WTC11 (cell line): ENCODE results near the gene MTFMT. TPM values are rescaled to one million over a fixed set of nuclear protein-coding genes. Genes with fewer than 3 reads are reported as not detected.

Source experiments
- ATAC-seq: fragments of 200-7000 bp; cut with Tn5 transposase; 2 replicates; pipeline ENCODE4 v1.10.0; 2021; ENCODE audit warnings: mild to moderate bottlenecking, moderate library complexity
- CTCF ChIA-PET: fragments of 300-600 bp; sonication (Branson Sonifier 250); formaldehyde crosslinking; loops from one replicate; lab custom pipeline; 2021; ENCODE audit warnings: antibody characterized with exemption; lab: Charles Lee
- POLR2A ChIA-PET: fragments of 350-600 bp; sonication (Branson Sonifier 250); formaldehyde crosslinking; loops from one replicate; lab custom pipeline; 2021; ENCODE audit warnings: antibody characterized with exemption; lab: Charles Lee
- DNase-seq: peaks from one replicate; pipeline ENCODE4 v3.0.0; 2021; ENCODE audit warnings: low spot score
- H3K27ac Mint-ChIP-seq: 2 replicates; pipeline ENCODE4 v1.8.0; 2021; ENCODE audit warnings: mixed read lengths
- H3K27me3 Mint-ChIP-seq: 2 replicates; pipeline ENCODE4 v1.8.0; 2021; ENCODE audit warnings: low read depth, mild to moderate bottlenecking, moderate library complexity, mixed read lengths
- H3K36me3 Mint-ChIP-seq: 2 replicates; pipeline ENCODE4 v1.8.0; 2021; ENCODE audit warnings: mixed read lengths
- H3K4me1 Mint-ChIP-seq: 2 replicates; pipeline ENCODE4 v1.8.0; 2022; ENCODE audit warnings: mixed read lengths
- H3K4me3 Mint-ChIP-seq: 2 replicates; pipeline ENCODE4 v1.8.0; 2021; ENCODE audit warnings: mild to moderate bottlenecking, moderate library complexity, mixed read lengths
- H3K9me3 Mint-ChIP-seq: 2 replicates; pipeline ENCODE4 v1.8.0; 2021; ENCODE audit warnings: mixed read lengths
- ARID4B ChIP-seq: sonication (generic); formaldehyde crosslinking; IDR thresholded peaks from 2 replicates; pipeline ENCODE4 v1.8.0; 2023; ENCODE audit warnings: missing genetic modification reagents, mild to moderate bottlenecking, borderline replicate concordance
- ATF1 ChIP-seq: sonication (generic); formaldehyde crosslinking; IDR thresholded peaks from 2 replicates; pipeline ENCODE4 v1.8.1; 2023; ENCODE audit warnings: mild to moderate bottlenecking, moderate library complexity, missing genetic modification reagents
- ATF6 ChIP-seq: sonication (generic); formaldehyde crosslinking; IDR thresholded peaks from 2 replicates; pipeline ENCODE4 v1.8.1; 2023; ENCODE audit warnings: mild to moderate bottlenecking, missing genetic modification reagents
- CBFB ChIP-seq: sonication (generic); formaldehyde crosslinking; IDR thresholded peaks from 2 replicates; pipeline ENCODE4 v1.8.1; 2022; ENCODE audit warnings: mild to moderate bottlenecking, low read depth, missing genetic modification reagents
- CTCF ChIP-seq: fragments of 200-600 bp; IDR thresholded peaks from 2 replicates; pipeline ENCODE4 v1.8.0; 2022; ENCODE audit warnings: antibody characterized with exemption
- E2F1 ChIP-seq: sonication (generic); formaldehyde crosslinking; IDR thresholded peaks from 2 replicates; pipeline ENCODE4 v1.8.0; 2022; ENCODE audit warnings: mild to moderate bottlenecking, missing genetic modification reagents
- ELF4 ChIP-seq: sonication (generic); formaldehyde crosslinking; IDR thresholded peaks from 2 replicates; pipeline ENCODE4 v1.8.1; 2022; ENCODE audit warnings: low read depth, mild to moderate bottlenecking, moderate library complexity, missing genetic modification reagents
- GTF2I ChIP-seq: fragments of 250-450 bp; sonication (Bioruptor Pico); conservative IDR thresholded peaks from 2 replicates; pipeline ENCODE4 v1.4.0; 2021; ENCODE audit warnings: mild to moderate bottlenecking
- HMGA2 ChIP-seq: fragments of 250-450 bp; sonication (Bioruptor Pico); IDR thresholded peaks from 2 replicates; pipeline ENCODE4 v1.4.0; 2021; ENCODE audit warnings: mild to moderate bottlenecking, moderate library complexity
- KAT7 ChIP-seq: sonication (generic); formaldehyde crosslinking; IDR thresholded peaks from 2 replicates; pipeline ENCODE4 v1.8.1; 2023; ENCODE audit warnings: missing genetic modification reagents, mild to moderate bottlenecking, borderline replicate concordance
- PRDM15 ChIP-seq: sonication (generic); formaldehyde crosslinking; IDR thresholded peaks from 2 replicates; pipeline ENCODE4 v1.8.0; 2022; ENCODE audit warnings: missing genetic modification reagents
- ZNF317 ChIP-seq: sonication (generic); formaldehyde crosslinking; IDR thresholded peaks from 2 replicates; pipeline ENCODE4 v1.8.1; 2023; ENCODE audit warnings: low read depth, mild to moderate bottlenecking, moderate library complexity, missing genetic modification reagents, borderline replicate concordance
- ZNF396 ChIP-seq: fragments of 250-450 bp; sonication (Bioruptor Pico); IDR thresholded peaks from 2 replicates; pipeline ENCODE4 v1.8.0; 2021; ENCODE audit warnings: mild to moderate bottlenecking, moderate library complexity, borderline replicate concordance
- ZNF423 ChIP-seq: fragments of 250-450 bp; sonication (Bioruptor Pico); IDR thresholded peaks from 2 replicates; pipeline ENCODE4 v2.1.2; 2022; ENCODE audit warnings: mild to moderate bottlenecking, moderate library complexity
- ZNF512 ChIP-seq: sonication (generic); formaldehyde crosslinking; IDR thresholded peaks from 2 replicates; pipeline ENCODE4 v1.8.1; 2022; ENCODE audit warnings: missing genetic modification reagents, borderline replicate concordance
- total RNA-seq: library from RNA; stranded (reverse); gene quantifications from 3 replicates; pipeline ENCODE4 v1.2.3, GENCODE V29; 2021

Gene MTFMT
- total RNA-seq, 1 experiment from 2014 or later: 26.7 TPM

- H3K4me1 Mint-ChIP-seq: peaks cover 37% of the 10 kb centered on the region
- no peak for DNase-seq
Measured at GRCh38 chr15:65069779-65070546, 40.5 kb upstream of the MTFMT start.

GRCh38 chr15:65069179-65069578 is 39.7 kb upstream of the MTFMT start:
- no peak overlapping the region for H3K4me3 Mint-ChIP-seq
- POLR2A ChIA-PET: no interaction called here
- CTCF ChIA-PET: interaction anchor here (5.3 to 20.3 kb wide), 3 partner anchors 9 to 32 kb away, joined by 71 to 292 read pairs (median 98); partner anchors contain the start of gene KBTBD13
- peaks cover 4% of the 10 kb centered on the region; the same call in 1 of the 2 replicates for H3K36me3 Mint-ChIP-seq
- peaks cover 38% of the 10 kb centered on the region for H3K4me1 Mint-ChIP-seq
- no peak for ATAC-seq
- no peak for DNase-seq
- peaks cover 11% of the 10 kb centered on the region for H3K9me3 Mint-ChIP-seq
- TF ChIP-seq ELF4 (CRISPR knock-in tag) (no peak), ZNF396 (no peak), GTF2I (no peak), ATF6 (CRISPR knock-in tag) (no peak), PRDM15 (no peak), ATF1 (CRISPR knock-in tag) (no peak), ZNF512 (CRISPR knock-in tag) (no peak), CBFB (no peak), HMGA2 (CRISPR knock-in tag) (no peak)
- H3K27ac Mint-ChIP-seq: no peak overlapping the region
- H3K27me3 Mint-ChIP-seq: peaks cover 21% of the 10 kb centered on the region

More at GRCh38 chr15:65069779-65070546, 40.5 kb upstream of the MTFMT start:
- Mint-ChIP-seq H3K27me3 (peaks cover 21% of the 10 kb centered on the region), H3K36me3 (peaks cover 4% of the 10 kb centered on the region; the same call in 1 of the 2 replicates), H3K4me3 (no peak overlapping the region), H3K9me3 (peaks cover 11% of the 10 kb centered on the region)
- CTCF ChIA-PET: interaction anchor here (5.3 to 20.3 kb wide), 3 partner anchors 8 to 32 kb away, joined by 71 to 292 read pairs (median 98); partner anchors contain the start of gene KBTBD13
- POLR2A ChIA-PET: interaction anchor here (0.5 kb wide), 1 partner anchor 58 kb away, joined by 4 read pairs; no protein-coding TSS in a partner anchor
- ATAC-seq: no peak
- TF ChIP-seq E2F1 (CRISPR knock-in tag): no peak
- no peak for TF ChIP-seq KAT7 (CRISPR knock-in tag)
- TF ChIP-seq, all 79 proteins: peak for 0
- H3K27ac Mint-ChIP-seq: no peak overlapping the region

- Mint-ChIP-seq H3K36me3 (0 out of 2 replicates have a peak, but pooled peaks cover 2% of the 10 kb centered on the region), H3K9me3 (peaks cover 7% of the 10 kb centered on the region), H3K4me1 (peaks cover 38% of the 10 kb centered on the region), H3K4me3 (peak overlapping the region; percentile 73), H3K27ac (no peak overlapping the region), H3K27me3 (peaks cover 21% of the 10 kb centered on the region)
- POLR2A ChIA-PET: interaction anchor here (0.6 to 2.7 kb wide), 4 partner anchors 9 to 34 kb away, joined by 5 to 12 read pairs (median 10); no protein-coding TSS in a partner anchor
- no peak for ATAC-seq
- no peak for DNase-seq
- CTCF ChIA-PET: interaction anchor here (0.8 to 20.3 kb wide), 6 partner anchors 9 to 34 kb away, joined by 3 to 292 read pairs (median 61); partner anchors contain the start of gene KBTBD13
- TF ChIP-seq ZNF423 (CRISPR knock-in tag) (no peak), KAT7 (CRISPR knock-in tag) (no peak), CTCF (no peak), ZNF317 (CRISPR knock-in tag) (no peak), ARID4B (CRISPR knock-in tag) (no peak)
Measured at GRCh38 chr15:65068403-65068788, 39.0 kb upstream of the MTFMT start.
